ENCODE results near the gene CLN6. TPM values are rescaled to one million over a fixed set of nuclear protein-coding genes. Genes with fewer than 3 reads are reported as not detected.

Gene CLN6
- total RNA-seq, 1 donor from 2014 or later: 26.1 TPM

DNA sequence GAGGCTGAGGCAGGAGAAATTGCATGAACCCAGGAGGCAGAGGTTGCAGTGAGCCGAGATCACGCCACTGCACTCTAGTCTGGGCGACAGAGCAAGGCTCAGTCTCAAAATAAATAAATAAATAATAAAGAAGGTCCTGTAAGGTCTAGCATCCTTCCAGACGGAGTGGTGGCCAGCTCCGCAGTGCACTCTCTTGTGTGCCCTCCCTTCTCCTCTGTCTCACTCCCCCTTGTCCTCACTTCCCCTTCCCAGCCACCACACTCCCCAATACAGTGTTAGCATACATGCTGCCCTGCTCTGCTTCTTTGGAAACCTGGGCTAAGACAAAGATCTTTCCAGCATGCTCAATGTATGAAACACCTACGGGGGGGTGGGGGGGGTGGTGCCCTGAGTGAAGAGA is 3.4 kb upstream of the CLN6 start:
- Mint-ChIP-seq H3K36me3 (ENCODE audit: unreplicated experiment) (no peaks in the 10 kb centered on the region), H3K4me3 (ENCODE audit: unreplicated experiment) (no peak overlapping the region), H3K27ac (ENCODE audit: unreplicated experiment) (no peak overlapping the region), H3K9me3 (ENCODE audit: unreplicated experiment) (peaks cover 5% of the 10 kb centered on the region), H3K4me1 (ENCODE audit: low read depth, unreplicated experiment) (peaks cover 10% of the 10 kb centered on the region), H3K27me3 (ENCODE audit: unreplicated experiment) (peaks cover 9% of the 10 kb centered on the region)
- DNase-seq: no peak
- no peak for TF ChIP-seq CTCF (IDR thresholded peaks at IDR 0.05; ENCODE audit: partially characterized antibody, unreplicated experiment)

- Mint-ChIP-seq H3K27ac (ENCODE audit: unreplicated experiment) (no peak overlapping the region), H3K27me3 (ENCODE audit: unreplicated experiment) (peaks cover 9% of the 10 kb centered on the region), H3K4me1 (ENCODE audit: low read depth, unreplicated experiment) (peaks cover 14% of the 10 kb centered on the region), H3K36me3 (ENCODE audit: unreplicated experiment) (no peaks in the 10 kb centered on the region), H3K4me3 (ENCODE audit: unreplicated experiment) (no peak overlapping the region), H3K9me3 (ENCODE audit: unreplicated experiment) (peaks cover 6% of the 10 kb centered on the region)
- TF ChIP-seq CTCF (IDR thresholded peaks at IDR 0.05; ENCODE audit: partially characterized antibody, unreplicated experiment): no peak
- DNase-seq: no peak
Measured at GRCh38 chr15:68232449-68232848, 2.9 kb upstream of the CLN6 start.

DNA sequence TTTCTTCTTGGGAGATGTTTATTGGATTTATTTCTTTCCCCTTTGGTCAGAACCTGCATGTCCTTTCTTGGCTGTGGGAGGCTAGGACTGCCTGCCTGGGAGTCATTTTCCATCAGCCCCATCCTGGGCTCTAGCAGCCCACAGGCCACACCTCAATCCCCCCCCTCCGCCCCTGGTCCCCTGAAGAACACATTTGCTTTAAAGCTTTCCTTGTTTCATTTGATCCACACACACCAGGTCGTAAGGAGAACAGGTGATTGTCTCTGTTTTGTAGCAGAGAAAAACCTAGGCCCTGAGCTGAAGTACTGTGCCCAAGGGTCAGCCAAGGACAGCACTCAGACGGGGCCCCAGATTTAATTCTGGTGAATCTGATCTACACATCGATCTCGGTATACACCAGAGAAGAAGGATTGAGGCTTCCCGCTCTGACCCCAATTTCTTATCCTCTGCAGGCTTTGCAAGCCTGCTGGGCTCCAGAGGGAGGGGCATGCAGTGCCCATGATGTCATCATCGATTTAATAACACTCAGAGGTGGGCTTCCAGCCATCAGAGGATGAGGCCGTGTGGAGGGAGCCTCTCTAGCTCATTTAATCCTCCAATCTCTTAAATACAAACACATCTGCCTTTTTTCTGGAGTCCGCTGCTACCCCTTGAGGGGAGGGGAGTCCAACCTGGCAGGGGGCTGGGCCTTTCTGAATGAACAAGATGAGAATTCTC is 1.7 kb upstream of the CLN6 start:
- Mint-ChIP-seq H3K36me3 (ENCODE audit: unreplicated experiment) (no peaks in the 10 kb centered on the region), H3K27me3 (ENCODE audit: unreplicated experiment) (peaks cover 7% of the 10 kb centered on the region), H3K27ac (ENCODE audit: unreplicated experiment) (no peak overlapping the region), H3K4me3 (ENCODE audit: unreplicated experiment) (peak overlapping the region; percentile 27), H3K9me3 (ENCODE audit: unreplicated experiment) (peaks cover 6% of the 10 kb centered on the region), H3K4me1 (ENCODE audit: low read depth, unreplicated experiment) (peaks cover 14% of the 10 kb centered on the region)
- no peak for DNase-seq
- no peak for TF ChIP-seq CTCF (IDR thresholded peaks at IDR 0.05; ENCODE audit: partially characterized antibody, unreplicated experiment)

GRCh38 chr15:68230157-68231100 is 901 bp upstream of the CLN6 start:
- peaks cover 14% of the 10 kb centered on the region for H3K4me1 Mint-ChIP-seq (ENCODE audit: low read depth, unreplicated experiment)
- H3K4me3 Mint-ChIP-seq (ENCODE audit: unreplicated experiment): peak overlapping the region; percentile 90
- DNase-seq: no peak
- H3K27ac Mint-ChIP-seq (ENCODE audit: unreplicated experiment): peak overlapping the region; percentile 87
- H3K36me3 Mint-ChIP-seq (ENCODE audit: unreplicated experiment): no peaks in the 10 kb centered on the region
- peaks cover 7% of the 10 kb centered on the region for H3K27me3 Mint-ChIP-seq (ENCODE audit: unreplicated experiment)
- H3K9me3 Mint-ChIP-seq (ENCODE audit: unreplicated experiment): peaks cover 6% of the 10 kb centered on the region
- TF ChIP-seq CTCF (IDR thresholded peaks at IDR 0.05; ENCODE audit: partially characterized antibody, unreplicated experiment): no peak
